HG03175 (cell line): ENCODE results near the gene ATCAY.
"Not testable (repeated sequence)": the region's sequence is repeated elsewhere in the genome, so short reads cannot be mapped to it uniquely, and the experiment has no call there.

Experiments
- ATAC-seq: cut with Tn5 transposase; IDR thresholded peaks from one replicate; pipeline ENCODE4 v1.9.1; 2021; ENCODE audit warnings: mild to moderate bottlenecking, moderate library complexity; ENCODE audit not compliant: unreplicated experiment

ATCAY gene

DNA sequence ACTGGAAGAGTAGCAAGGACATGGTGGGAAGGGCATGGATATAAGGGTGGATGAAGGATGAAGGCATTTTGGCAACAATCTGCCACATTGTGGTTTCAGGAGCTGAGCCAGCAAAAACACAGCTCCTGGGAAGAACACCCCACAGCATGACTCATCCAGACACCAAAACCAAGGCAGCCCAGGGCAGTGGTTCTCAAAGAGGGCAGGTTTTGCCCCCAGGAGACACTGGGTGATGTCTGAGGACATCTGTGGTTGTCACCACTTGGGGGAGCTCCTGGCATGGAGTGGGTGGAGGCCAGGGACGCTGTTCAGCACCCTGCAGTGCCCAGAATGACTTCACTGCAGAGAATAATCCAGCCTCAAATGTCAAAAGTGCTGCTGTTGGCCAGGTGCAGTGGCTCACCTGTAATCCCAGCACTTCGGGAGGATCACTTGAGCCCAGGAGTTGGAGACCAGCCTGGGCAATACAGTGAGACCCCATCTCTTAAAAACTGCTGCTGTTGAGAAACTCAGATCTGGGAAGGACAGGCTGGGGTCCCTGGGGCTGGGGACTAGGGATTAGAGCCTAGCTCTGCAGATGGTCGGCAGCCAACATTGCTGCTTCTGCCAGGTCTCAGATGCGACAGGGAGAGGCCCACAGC is 27.8 kb upstream of the ATCAY start:
- ATAC-seq: no peak

DNA sequence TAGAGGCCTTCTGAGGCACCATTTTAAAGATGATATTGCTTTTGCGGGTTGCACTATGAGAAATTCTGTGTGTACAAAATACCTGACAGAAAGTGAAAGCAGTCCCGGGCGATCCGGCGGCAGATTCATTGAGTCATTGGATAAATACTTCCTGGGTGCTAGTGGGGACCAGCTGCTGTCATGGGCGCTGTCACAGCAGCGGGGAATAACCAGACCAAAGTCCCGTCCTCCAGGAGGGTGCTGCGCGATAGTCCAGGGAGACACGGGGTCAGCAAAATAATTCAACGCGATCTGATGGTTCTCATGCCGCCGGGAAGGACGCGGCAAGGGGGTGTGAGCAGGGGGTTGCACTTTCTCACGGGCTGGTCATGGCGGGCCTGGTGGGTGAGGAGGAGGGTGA is 25.2 kb upstream of the ATCAY start:
- ATAC-seq: no peak

- no peak for ATAC-seq
Measured at GRCh38 chr19:3857449-3858003, 23.0 kb upstream of the ATCAY start.

DNA sequence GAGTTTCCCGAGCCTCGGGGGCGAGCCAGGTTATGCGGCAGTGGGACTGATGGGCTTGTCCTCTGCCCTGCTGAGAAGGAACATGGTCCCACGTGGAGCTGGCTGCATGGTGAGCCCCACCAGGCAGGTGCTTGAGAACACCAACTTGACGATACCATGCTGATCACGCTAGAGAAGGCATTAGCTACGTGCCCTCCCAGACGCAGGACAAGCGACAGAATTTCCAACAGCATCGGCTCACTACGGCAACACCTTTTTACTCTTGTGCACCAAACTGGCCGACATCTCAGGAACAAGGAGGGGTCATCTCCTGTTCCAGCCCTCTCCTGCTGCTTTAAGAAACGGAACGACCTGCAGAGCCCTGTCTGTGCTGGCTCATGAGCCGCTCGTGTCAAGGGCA is 20.0 kb upstream of the ATCAY start:
- ATAC-seq: no peak

GRCh38 chr19:3862826-3863500 is 17.5 kb upstream of the ATCAY start:
- no peak for ATAC-seq

DNA sequence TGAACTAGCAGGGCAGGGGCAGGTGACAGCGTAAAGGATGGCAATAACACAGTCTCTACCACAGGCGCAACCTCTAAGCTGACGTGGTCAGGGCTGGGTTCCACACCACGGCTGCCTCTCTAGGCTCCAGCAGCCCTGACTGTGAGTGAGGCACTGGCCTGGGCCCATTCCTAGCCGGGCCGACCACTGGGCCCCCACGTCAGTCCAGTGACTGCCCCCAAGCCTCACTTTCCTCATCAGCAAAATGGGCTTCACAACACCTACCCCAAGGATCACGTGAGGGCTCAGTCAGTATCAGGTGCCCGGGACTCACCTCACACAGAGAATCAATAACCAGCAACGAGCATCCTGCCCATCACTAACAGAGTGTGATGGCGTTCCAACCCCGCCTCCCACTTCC is 16.8 kb upstream of the ATCAY start:
- ATAC-seq: no peak

DNA sequence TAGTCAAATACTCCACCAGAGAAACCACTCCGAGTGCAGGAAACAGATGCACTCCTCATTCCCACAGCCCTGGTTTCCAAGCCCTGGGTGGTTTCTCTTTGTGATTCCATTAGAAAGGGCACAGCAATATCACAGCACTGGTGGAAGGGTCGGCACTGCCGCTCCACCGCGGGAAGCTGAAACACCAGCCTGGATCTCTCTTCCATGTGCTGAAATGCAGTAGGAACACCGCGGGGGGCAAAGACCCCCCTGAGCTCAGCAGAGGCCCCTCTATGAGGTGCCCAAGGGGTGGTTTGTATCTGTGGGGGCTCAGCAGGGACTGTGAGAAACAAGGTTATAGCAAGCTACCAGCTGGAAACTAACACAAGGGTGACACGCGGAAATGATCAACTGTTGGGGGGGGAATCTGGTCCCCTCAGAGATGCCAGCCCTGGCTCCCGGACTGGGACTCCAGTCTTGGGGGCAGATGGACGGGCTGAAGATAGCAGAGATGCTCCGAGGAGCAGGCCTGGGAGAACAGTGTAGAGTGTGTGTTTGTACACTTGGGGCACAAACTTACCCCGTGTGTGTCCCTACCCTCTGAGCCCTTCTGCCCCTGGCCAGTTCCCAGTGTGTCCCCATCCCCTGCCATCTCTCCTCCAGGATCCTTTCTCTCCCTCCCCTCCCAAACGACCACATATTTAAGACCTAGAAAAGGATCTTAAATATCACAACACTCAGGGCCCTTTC is 13.4 kb upstream of the ATCAY start:
- ATAC-seq: no peak

DNA sequence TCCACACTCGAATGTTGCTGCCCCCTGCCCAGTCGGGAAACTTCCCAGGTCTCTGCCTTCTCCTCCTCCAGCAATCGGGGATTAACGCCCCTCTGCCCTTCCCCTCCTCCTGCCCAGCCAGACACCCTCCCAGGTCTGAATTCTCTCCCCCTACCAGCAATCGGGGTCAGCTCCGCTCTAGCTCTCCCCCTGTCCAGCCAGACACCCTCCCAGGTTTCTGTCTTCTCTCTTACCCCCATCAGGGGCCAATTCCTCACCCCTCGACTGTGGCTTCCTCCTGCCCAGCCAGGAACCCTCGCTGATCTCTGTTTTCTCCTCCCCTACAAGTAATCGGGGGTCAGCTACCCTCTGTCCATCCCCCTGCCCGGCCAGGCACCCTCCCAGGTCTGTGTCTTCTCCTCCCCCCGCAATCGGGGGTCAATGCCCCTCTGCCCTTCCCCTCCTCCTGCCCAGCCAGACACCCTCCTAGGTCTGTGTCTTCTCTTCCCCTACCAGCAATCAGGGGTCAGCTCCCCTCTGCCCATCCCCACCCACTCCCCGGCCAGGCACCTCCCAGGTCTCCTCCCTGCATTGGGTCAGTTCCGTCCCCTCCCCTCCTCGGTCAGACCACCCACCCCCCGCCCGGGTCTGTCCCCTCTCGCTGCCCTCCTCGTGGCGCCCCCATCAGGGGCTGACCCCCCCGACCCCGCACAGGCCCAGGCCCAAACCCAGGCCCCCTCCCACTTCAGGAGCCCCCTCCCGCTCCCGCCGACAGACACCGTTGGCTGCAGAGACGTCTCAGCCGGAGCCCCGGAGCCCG is 12.3 kb upstream of the ATCAY start:
- no peak for ATAC-seq

GRCh38 chr19:3868770-3869456 is 11.6 kb upstream of the ATCAY start, which contains the start of gene ZFR2:
ZFR2 (minus strand) TSS chr19:3869038; CDS start chr19:3869017, 21 bp downstream.
- ATAC-seq: no peak

GRCh38 chr19:3873151-3873550 is 7.3 kb upstream of the ATCAY start:
- no peak for ATAC-seq

DNA sequence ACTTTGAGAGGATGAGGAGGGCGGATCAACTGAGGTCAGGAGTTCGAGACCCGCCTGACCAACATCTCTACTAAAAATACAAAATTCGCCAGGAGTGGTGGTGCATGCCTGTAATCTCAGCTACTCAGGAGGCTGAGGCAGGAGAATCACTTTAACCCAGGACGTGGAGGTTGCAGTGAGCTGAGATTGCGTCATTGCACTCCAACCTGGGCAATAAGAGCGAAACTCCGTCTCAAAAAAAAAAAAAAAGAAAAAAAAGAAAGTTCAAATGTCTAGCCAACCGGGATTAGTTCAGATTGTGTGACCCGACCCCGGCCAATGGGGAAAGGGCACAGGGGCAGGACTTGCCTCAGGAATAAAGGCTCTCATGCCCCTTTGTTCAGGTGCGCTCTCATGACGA is 5.8 kb upstream of the ATCAY start:
- ATAC-seq: not testable (repeated sequence)

DNA sequence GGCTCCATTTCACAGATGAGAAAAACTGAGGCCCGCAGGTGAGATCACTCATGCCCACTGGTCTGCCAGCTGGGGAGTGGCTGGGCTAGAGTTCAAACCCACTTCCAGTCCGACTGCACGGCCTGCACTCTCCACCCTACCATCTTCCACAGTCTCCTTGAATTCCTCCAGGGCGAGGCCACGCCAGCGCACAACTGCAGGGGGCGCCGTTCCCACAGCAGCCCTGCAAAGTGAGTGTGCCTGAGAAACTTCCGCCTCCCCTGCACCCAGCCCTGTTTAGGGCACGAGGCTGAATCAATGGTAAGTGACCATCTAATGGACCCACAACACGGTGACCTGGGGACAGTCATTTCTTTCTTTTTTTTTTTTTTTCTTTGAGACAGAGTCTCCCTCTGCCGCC is 829 bp upstream of the ATCAY start:
- no peak for ATAC-seq

DNA sequence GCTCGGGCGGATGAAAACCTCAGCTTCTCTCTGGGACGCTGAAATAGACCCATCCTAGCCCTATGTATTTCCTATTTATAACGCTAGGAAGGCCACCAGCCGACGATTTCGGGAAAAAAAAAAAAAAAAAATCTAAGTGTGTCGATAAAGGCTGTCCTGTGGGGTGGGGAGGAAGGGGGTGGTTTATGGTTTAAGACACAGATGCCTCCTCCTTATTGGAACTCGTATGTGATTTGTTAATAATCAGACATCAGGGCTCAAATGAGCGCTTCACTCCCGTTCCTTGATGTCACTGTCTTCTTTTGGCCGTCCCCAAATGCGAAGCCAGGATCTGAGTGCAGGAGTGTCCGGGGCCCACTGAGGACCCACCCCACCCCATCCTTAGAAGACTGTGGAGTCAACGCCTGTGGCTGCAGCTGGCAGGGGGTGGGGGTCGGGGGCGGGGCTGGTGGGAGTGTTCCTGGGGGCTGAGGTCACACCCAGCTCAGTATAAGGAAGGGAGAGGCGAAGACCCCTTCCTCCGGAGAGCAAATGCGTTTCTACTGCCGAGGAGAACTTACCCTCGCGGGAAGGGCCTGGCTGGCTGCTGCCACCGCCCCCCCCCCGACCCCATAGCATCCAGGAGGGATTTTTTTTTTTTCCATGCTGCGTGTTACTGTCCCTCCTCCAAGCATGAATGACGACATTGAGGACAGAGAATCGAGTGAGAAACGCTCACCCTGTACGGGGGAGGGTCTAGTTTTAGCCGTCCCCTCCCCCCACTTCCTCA is 971 bp downstream of the ATCAY start:
- no peak for ATAC-seq

GRCh38 chr19:3882041-3882384 is 1.5 kb downstream of the ATCAY start:
- ATAC-seq: no peak

- ATAC-seq: no peak
Measured at GRCh38 chr19:3890591-3890990, 10.1 kb downstream of the ATCAY start.

- ATAC-seq: no peak
Measured at GRCh38 chr19:3893509-3894179, 13.2 kb downstream of the ATCAY start.

DNA sequence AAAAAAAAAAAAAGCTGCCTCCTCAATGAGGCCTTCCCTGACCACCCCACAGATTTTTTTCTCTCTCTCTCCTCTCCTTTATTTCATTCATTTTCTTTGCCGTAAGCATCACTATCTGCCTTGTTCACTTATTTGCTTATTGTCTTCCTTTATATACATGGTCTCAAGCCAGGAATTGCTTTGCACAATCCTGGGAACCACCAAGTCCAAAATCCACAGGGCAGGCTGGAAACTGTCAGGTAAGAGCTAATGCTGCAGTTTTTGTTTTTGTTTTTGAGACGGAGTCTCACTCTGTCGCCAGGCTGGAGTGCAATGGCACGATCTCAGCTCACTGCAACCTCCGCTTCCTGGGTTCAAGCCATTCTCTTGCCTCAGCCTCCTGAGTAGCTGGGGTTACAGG is 14.5 kb downstream of the ATCAY start:
- not testable (repeated sequence) for ATAC-seq

GRCh38 chr19:3895788-3896187 is 15.3 kb downstream of the ATCAY start:
- ATAC-seq: no peak

- no peak for ATAC-seq
Measured at GRCh38 chr19:3897936-3898335, 17.5 kb downstream of the ATCAY start.
